HG03558 (cell line): ENCODE measurements around the gene EPC2.
A peak's percentile ranks its signal among the peaks of the same experiment; 100 is the strongest.
"Not testable (repeated sequence)": the region's sequence is repeated elsewhere in the genome, so short reads cannot be mapped to it uniquely, and the experiment has no call there.

Experiments used
- ATAC-seq: cut with Tn5 transposase; IDR thresholded peaks from one replicate; pipeline ENCODE4 v1.9.1; 2021; ENCODE audit warnings: moderate number of reproducible peaks; ENCODE audit not compliant: unreplicated experiment; ENCODE audit errors: extremely low read depth

The EPC2 gene

GRCh38 chr2:148790172-148790571 lies 145.6 kb downstream of the EPC2 start:
- not testable (repeated sequence) for ATAC-seq

- no peak for ATAC-seq
These were observed 150.0 kb downstream of the EPC2 start for GRCh38 chr2:148794558-148794957.

GRCh38 chr2:148796735-148797512 lies 152.4 kb downstream of the EPC2 start:
- ATAC-seq, result no peak

- ATAC-seq, result no peak
These were observed 158.1 kb downstream of the EPC2 start for GRCh38 chr2:148802448-148803220.

GRCh38 chr2:148810081-148810480 lies 165.5 kb downstream of the EPC2 start:
- no peak for ATAC-seq

GRCh38 chr2:148812306-148812705 lies 167.8 kb downstream of the EPC2 start:
- ATAC-seq, result no peak

GRCh38 chr2:148813603-148814065 lies 169.1 kb downstream of the EPC2 start:
- ATAC-seq, result peak; percentile 99

GRCh38 chr2:148814143-148814859 lies 169.8 kb downstream of the EPC2 start:
- ATAC-seq, result no peak

GRCh38 chr2:148814860-148815419 lies 170.4 kb downstream of the EPC2 start:
- no peak for ATAC-seq

GRCh38 chr2:148816176-148816575 lies 171.6 kb downstream of the EPC2 start:
- no peak for ATAC-seq

GRCh38 chr2:148817210-148817708 lies 172.7 kb downstream of the EPC2 start:
- ATAC-seq, result no peak

- no peak for ATAC-seq
These were observed 174.6 kb downstream of the EPC2 start for GRCh38 chr2:148819019-148819585.

- ATAC-seq, result no peak
These were observed 179.6 kb downstream of the EPC2 start for GRCh38 chr2:148824190-148824589.

GRCh38 chr2:148826791-148827190 lies 182.2 kb downstream of the EPC2 start:
- ATAC-seq, result no peak

- no peak for ATAC-seq
These were observed 184.4 kb downstream of the EPC2 start for GRCh38 chr2:148828941-148829340.

- ATAC-seq, result no peak
These were observed 185.1 kb downstream of the EPC2 start for GRCh38 chr2:148829618-148830017.

GRCh38 chr2:148832637-148833036 lies 188.1 kb downstream of the EPC2 start:
- ATAC-seq, result no peak
